ENCODE results near the gene SUPT5H.

DNA sequence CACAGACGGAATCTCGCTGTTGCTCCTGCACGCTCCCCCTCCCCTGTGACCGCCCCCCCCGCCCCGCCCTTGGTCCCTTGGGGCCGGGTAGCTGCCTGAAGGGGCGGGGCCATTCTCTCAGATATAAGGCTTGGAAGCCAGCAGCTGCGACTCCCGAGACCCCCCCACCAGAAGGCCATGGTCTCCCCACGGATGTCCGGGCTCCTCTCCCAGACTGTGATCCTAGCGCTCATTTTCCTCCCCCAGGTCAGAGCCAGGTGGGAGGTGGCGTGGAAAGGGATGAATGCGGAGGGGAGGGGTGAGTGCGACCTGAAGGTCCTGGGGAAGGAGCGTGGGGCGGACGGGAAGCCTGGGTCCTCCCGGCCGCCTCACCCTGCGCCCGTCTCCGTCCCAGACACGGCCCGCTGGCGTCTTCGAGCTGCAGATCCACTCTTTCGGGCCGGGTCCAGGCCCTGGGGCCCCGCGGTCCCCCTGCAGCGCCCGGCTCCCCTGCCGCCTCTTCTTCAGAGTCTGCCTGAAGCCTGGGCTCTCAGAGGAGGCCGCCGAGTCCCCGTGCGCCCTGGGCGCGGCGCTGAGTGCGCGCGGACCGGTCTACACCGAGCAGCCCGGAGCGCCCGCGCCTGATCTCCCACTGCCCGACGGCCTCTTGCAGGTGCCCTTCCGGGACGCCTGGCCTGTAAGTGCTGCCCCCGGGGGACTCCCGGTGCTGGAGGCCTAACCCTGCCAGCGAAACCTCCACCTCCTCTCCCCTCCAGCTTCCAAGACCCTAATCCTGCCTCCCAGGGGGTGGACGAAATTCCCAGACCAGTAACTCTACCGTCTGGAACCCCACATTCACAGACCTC, 53.6 kb downstream of the SUPT5H start, which contains the start of gene DLL3:
- TF ChIP-seq, protein P1, sequence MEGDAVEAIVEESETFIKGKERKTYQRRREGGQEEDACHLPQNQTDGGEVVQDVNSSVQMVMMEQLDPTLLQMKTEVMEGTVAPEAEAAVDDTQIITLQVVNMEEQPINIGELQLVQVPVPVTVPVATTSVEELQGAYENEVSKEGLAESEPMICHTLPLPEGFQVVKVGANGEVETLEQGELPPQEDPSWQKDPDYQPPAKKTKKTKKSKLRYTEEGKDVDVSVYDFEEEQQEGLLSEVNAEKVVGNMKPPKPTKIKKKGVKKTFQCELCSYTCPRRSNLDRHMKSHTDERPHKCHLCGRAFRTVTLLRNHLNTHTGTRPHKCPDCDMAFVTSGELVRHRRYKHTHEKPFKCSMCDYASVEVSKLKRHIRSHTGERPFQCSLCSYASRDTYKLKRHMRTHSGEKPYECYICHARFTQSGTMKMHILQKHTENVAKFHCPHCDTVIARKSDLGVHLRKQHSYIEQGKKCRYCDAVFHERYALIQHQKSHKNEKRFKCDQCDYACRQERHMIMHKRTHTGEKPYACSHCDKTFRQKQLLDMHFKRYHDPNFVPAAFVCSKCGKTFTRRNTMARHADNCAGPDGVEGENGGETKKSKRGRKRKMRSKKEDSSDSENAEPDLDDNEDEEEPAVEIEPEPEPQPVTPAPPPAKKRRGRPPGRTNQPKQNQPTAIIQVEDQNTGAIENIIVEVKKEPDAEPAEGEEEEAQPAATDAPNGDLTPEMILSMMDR (IDR thresholded peaks at IDR 0.05), result no peak
- no peak for TF ChIP-seq EP300 (IDR thresholded peaks at IDR 0.05)

All from ovary (tissue), 3 donors.